Measurements from ENCODE around the gene CRB2. TPM values are rescaled to one million over a fixed set of nuclear protein-coding genes. Genes with fewer than 3 reads are reported as not detected.

Gene CRB2
- total and polyA plus RNA-seq, 2 experiments from 2014 or later = 5.5 to 7.0 TPM

- H4K20me1 ChIP-seq (ENCODE audit: insufficient read depth, poor library complexity, severe bottlenecking) = no peaks in the 10 kb centered on the region
- H3K9me2 ChIP-seq (replicated peaks; ENCODE audit: insufficient read depth) = no peaks in the 10 kb centered on the region
- H2AFZ ChIP-seq = no peak overlapping the region
- 81% methylated on average over 2 of the region's 2 CpGs for WGBS (ENCODE audit: low lambda C conversion rate, missing lambda C conversion rate)
- no peak for DNase-seq (ENCODE audit: low spot score)
- H3K9me3 ChIP-seq (ENCODE audit: low read depth) = no peaks in the 10 kb centered on the region
- H3K27me3 ChIP-seq = no peaks in the 10 kb centered on the region
- H3K4me2 ChIP-seq = no peak overlapping the region
- no peak for TF ChIP-seq CTCF (IDR thresholded peaks at IDR 0.05; ENCODE audit: poor library complexity)
- no peak for TF ChIP-seq EZH2 (IDR thresholded peaks at IDR 0.05; ENCODE audit: borderline replicate concordance)
- no peak for TF ChIP-seq EZH2phosphoT487 (IDR thresholded peaks at IDR 0.05; ENCODE audit: low read depth, severe bottlenecking, unreplicated experiment)
- H3K79me2 ChIP-seq = no peaks in the 10 kb centered on the region
- no peak overlapping the region for H3K4me3 ChIP-seq
- H3K27ac ChIP-seq = no peak overlapping the region
- H3K4me1 ChIP-seq (ENCODE audit: insufficient read depth) = peaks cover 17% of the 10 kb centered on the region
- no peaks in the 10 kb centered on the region for H3K36me3 ChIP-seq (replicated peaks; ENCODE audit: insufficient read depth, low read depth)
Observed at GRCh38 chr9:123315635-123316034, 40.4 kb upstream of the CRB2 start.

GRCh38 chr9:123316053-123316718, 39.8 kb upstream of the CRB2 start:
- TF ChIP-seq EZH2phosphoT487 (IDR thresholded peaks at IDR 0.05; ENCODE audit: low read depth, severe bottlenecking, unreplicated experiment) = no peak
- TF ChIP-seq CTCF (IDR thresholded peaks at IDR 0.05; ENCODE audit: poor library complexity) = no peak
- no peak for TF ChIP-seq EZH2 (IDR thresholded peaks at IDR 0.05; ENCODE audit: borderline replicate concordance)
- no peaks in the 10 kb centered on the region for H3K79me2 ChIP-seq
- H3K36me3 ChIP-seq (replicated peaks; ENCODE audit: insufficient read depth, low read depth) = no peaks in the 10 kb centered on the region
- no peak for DNase-seq (ENCODE audit: low spot score)
- H4K20me1 ChIP-seq (ENCODE audit: insufficient read depth, poor library complexity, severe bottlenecking) = no peaks in the 10 kb centered on the region
- H2AFZ ChIP-seq = no peak overlapping the region
- whole genome bisulfite sequencing (ENCODE audit: low lambda C conversion rate, missing lambda C conversion rate) = 64% methylated on average over 7 of the region's 7 CpGs
- H3K9me2 ChIP-seq (replicated peaks; ENCODE audit: insufficient read depth) = no peaks in the 10 kb centered on the region
- no peak overlapping the region for H3K27ac ChIP-seq
- no peaks in the 10 kb centered on the region for H3K27me3 ChIP-seq
- H3K4me3 ChIP-seq = no peak overlapping the region
- H3K4me2 ChIP-seq = no peak overlapping the region
- H3K4me1 ChIP-seq (ENCODE audit: insufficient read depth) = peaks cover 17% of the 10 kb centered on the region
- no peaks in the 10 kb centered on the region for H3K9me3 ChIP-seq (ENCODE audit: low read depth)

- H3K27ac ChIP-seq = peak overlapping the region; percentile 70
- H3K9me2 ChIP-seq (replicated peaks; ENCODE audit: insufficient read depth) = no peaks in the 10 kb centered on the region
- H3K4me2 ChIP-seq = no peak overlapping the region
- peaks cover 20% of the 10 kb centered on the region for H3K4me1 ChIP-seq (ENCODE audit: insufficient read depth)
- 69% methylated on average over 7 of the region's 7 CpGs for WGBS (ENCODE audit: low lambda C conversion rate, missing lambda C conversion rate)
- H4K20me1 ChIP-seq (ENCODE audit: insufficient read depth, poor library complexity, severe bottlenecking) = no peaks in the 10 kb centered on the region
- no peak for DNase-seq (ENCODE audit: low spot score)
- no peaks in the 10 kb centered on the region for H3K9me3 ChIP-seq (ENCODE audit: low read depth)
- no peak overlapping the region for H3K4me3 ChIP-seq
- no peaks in the 10 kb centered on the region for H3K79me2 ChIP-seq
- H2AFZ ChIP-seq = no peak overlapping the region
- TF ChIP-seq CTCF (IDR thresholded peaks at IDR 0.05; ENCODE audit: poor library complexity) (no peak), EZH2phosphoT487 (IDR thresholded peaks at IDR 0.05; ENCODE audit: low read depth, severe bottlenecking, unreplicated experiment) (no peak), EZH2 (IDR thresholded peaks at IDR 0.05; ENCODE audit: borderline replicate concordance) (no peak)
- H3K27me3 ChIP-seq = no peaks in the 10 kb centered on the region
- no peaks in the 10 kb centered on the region for H3K36me3 ChIP-seq (replicated peaks; ENCODE audit: insufficient read depth, low read depth)
Observed at GRCh38 chr9:123318202-123318601, 37.8 kb upstream of the CRB2 start.
